Measurements from ENCODE around the gene CDK5RAP3.

- no peak for TF ChIP-seq POLR2AphosphoS5 (IDR thresholded peaks at IDR 0.05)
- no peak for TF ChIP-seq CTCF (IDR thresholded peaks at IDR 0.05)
These were observed 6.1 kb upstream of the CDK5RAP3 start for GRCh38 chr17:47964856-47965255.
